ENCODE data around the gene ELOVL3. TPM values are rescaled to one million over a fixed set of nuclear protein-coding genes. Genes with fewer than 3 reads are reported as not detected.

The ELOVL3 gene
- total and polyA plus RNA-seq, 9 of the 15 experiments (the other 6 are each of a cell fraction or from before 2014, with no cell fraction given): 0.32 to 3.3 (median 0.87) TPM

GRCh38 chr10:102243309-102243708 is 17.2 kb downstream of the ELOVL3 start:
- WGBS (ENCODE audit: insufficient coverage, low coverage, missing lambda C conversion rate): 50% methylated on average over 1 of the region's 2 CpGs
- ChIA-PET POLR2A (no interaction called here), CTCF (ENCODE audit: low intra/inter-chr PET ratio) (no interaction called here)
- H3K4me2 ChIP-seq (ENCODE audit: insufficient read depth, low read length): no peak overlapping the region
- peaks cover 14% of the 10 kb centered on the region; the same call in 1 of the 2 replicates for H4K20me1 ChIP-seq (replicated peaks; ENCODE audit: control insufficient read depth, insufficient read depth, low read length)
- no peak for FAIRE-seq
- ATAC-seq: no peak
- in situ Hi-C loops (cut with MboI): loop anchor here (25.0 kb wide), 1 partner anchor 344 kb away; no protein-coding TSS in a partner anchor
- DNase-seq (ENCODE audit: extremely low read depth in 1 of 4, low spot score in 3 of 4): no peak
- no peak overlapping the region for H3K27ac ChIP-seq (ENCODE audit: extremely low read depth, low read depth, low read length)
- peaks cover 17 to 25% of the 10 kb centered on the region in 2 experiments for H3K4me1 ChIP-seq (replicated peaks in 1 of 2; ENCODE audit: control insufficient read depth in 2 of 2, insufficient read depth in 2 of 2, low read length in 2 of 2)
- peaks cover 0 to 4% of the 10 kb centered on the region in 2 experiments; a peak in 1 of 5 replicates for H3K27me3 ChIP-seq (ENCODE audit: control insufficient read depth in 2 of 2, insufficient read depth in 2 of 2, low read length in 2 of 2)
- no peaks in the 10 kb centered on the region for H3K9me3 ChIP-seq (replicated peaks; ENCODE audit: control insufficient read depth, insufficient read depth, low read depth, low read length)
- H3K9me1 ChIP-seq (ENCODE audit: control insufficient read depth, insufficient read depth, low read length): no peaks in the 10 kb centered on the region
- intact Hi-C loops (cut with micrococcal nuclease): no loop called here
- H3K9ac ChIP-seq (ENCODE audit: insufficient read depth in 1 of 2, low read depth in 2 of 2, low read length in 2 of 2): no peak overlapping the region
- no peak overlapping the region for H3K4me3 ChIP-seq
- H3K36me3 ChIP-seq (ENCODE audit: control insufficient read depth, insufficient read depth, low read length): peaks cover 7% of the 10 kb centered on the region; the same call in 2 of the 3 replicates
- BruUV-seq (replicated peaks): no TSS peak
- peaks cover 31% of the 10 kb centered on the region for H3K79me2 ChIP-seq (ENCODE audit: control insufficient read depth, insufficient read depth, low read length)
- no peak for TF ChIP-seq HNRNPK (IDR thresholded peaks at IDR 0.05; ENCODE audit: low read depth, low read length, poor library complexity, severe bottlenecking)
- TF ChIP-seq CEBPB (tag; IDR thresholded peaks at IDR 0.05): peak; percentile 84
- no peak for TF ChIP-seq CEBPG (CRISPR knock-in tag; IDR thresholded peaks at IDR 0.05)
- peak; percentile 43 to 55; a peak in 2 of 4 replicates for TF ChIP-seq CEBPG (tag; conservative IDR thresholded peaks at IDR 0.05 in 1 of 2, IDR thresholded peaks at IDR 0.05 in 1 of 2)
- H2AFZ ChIP-seq (ENCODE audit: low read depth, low read length): no peak overlapping the region

Measured in K562 (cell line).